Transverse colon (tissue), 4 donors: ENCODE results near the gene NR2F1-AS1. TPM values are rescaled to one million over a fixed set of nuclear protein-coding genes. Genes with fewer than 3 reads are reported as not detected.

Experiments used
- DNase-seq: peaks from one replicate; pipeline ENCODE4 v3.0.0-alpha.2; 2019
- H3K27ac ChIP-seq, 4 donors: fragments of 200-600 bp; sonication (generic); 2 replicates each; pipeline ENCODE4 v1.5.1; 2016 to 2018; ENCODE audit warnings: inconsistent platforms in 4 of 4
- H3K27me3 ChIP-seq: fragments of 200-600 bp; sonication (generic); 2 replicates; pipeline ENCODE4 v1.5.1; 2017; ENCODE audit warnings: inconsistent platforms
- H3K36me3 ChIP-seq, 4 donors: fragments of 200-600 bp; sonication (generic); 2 replicates each; pipeline ENCODE4 v1.5.1; 2017 to 2019; ENCODE audit warnings: inconsistent platforms in 4 of 4
- H3K4me1 ChIP-seq, 4 donors: fragments of 200-600 bp; sonication (generic); 2 replicates each; pipeline ENCODE4 v1.5.1; 2017 to 2020; ENCODE audit warnings: inconsistent platforms in 4 of 4
- H3K4me3 ChIP-seq, 4 donors: fragments of 200-600 bp; sonication (generic); 1 replicate in 1 of 4; 2 replicates in 3 of 4; pipeline versions ENCODE4 v1.5.1 to v1.6.1; 2017 to 2019; ENCODE audit warnings: inconsistent platforms in 4 of 4
- H3K9me3 ChIP-seq, 2 donors: fragments of 200-600 bp; sonication (generic); 2 replicates each; pipeline ENCODE4 v1.5.1; 2017 to 2019; ENCODE audit warnings: inconsistent platforms in 2 of 2
- CTCF ChIP-seq, 5 experiments: fragments of 200-600 bp in 3 of 5; fragments of 450-650 bp in 2 of 5; sonication (generic) in 3 of 5; IDR thresholded peaks; 1 replicate in 2 of 5; 2 replicates in 3 of 5; pipeline ENCODE4 v1.5.1; 2016 to 2017; ENCODE audit warnings: antibody characterized with exemption in 5 of 5, inconsistent platforms in 3 of 5, mild to moderate bottlenecking in 2 of 5, moderate library complexity in 1 of 5
- EP300 ChIP-seq: sonication (generic); formaldehyde crosslinking; IDR thresholded peaks from one replicate; pipeline ENCODE4 v1.6.1; 2017; ENCODE audit warnings: antibody characterized with exemption, low read depth
- POLR2A ChIP-seq: fragments of 450-650 bp; IDR thresholded peaks from one replicate; pipeline ENCODE4 v1.6.1; 2016; ENCODE audit warnings: antibody characterized with exemption, mild to moderate bottlenecking, moderate library complexity
- POLR2AphosphoS5 ChIP-seq, 3 donors: sonication (generic); formaldehyde crosslinking; IDR thresholded peaks; one replicate each; pipeline ENCODE4 v1.6.1; 2016; ENCODE audit warnings: antibody characterized with exemption in 3 of 3
- WGBS, 2 donors: methylation state at CpG; one replicate each; pipeline ENCODE4 v1.1.5; 2018; ENCODE audit warnings: low coverage in 1 of 2; 5-methylcytosine and 5-hydroxymethylcytosine counted together
- in situ Hi-C, 4 donors: fragments of 200-750 bp; cut with MboI; loops; one replicate each; pipeline versions ENCODE4 v1.15.0 to v1.15.1; 2017; ENCODE audit warnings: low sequenced_read_pairs in 3 of 4, low pct_ligation_motif_present in 1 of 4, low pct_unique_long_range_greater_than_20kb in 1 of 4
- intact Hi-C: fragments of 100-400 bp; cut with DNase I; formaldehyde crosslinking; loops from one replicate; pipeline ENCODE4 v1.15.1; 2023; ENCODE audit warnings: low total_unique reads
- total RNA-seq, 4 donors: library from RNA; depleted of rRNA; stranded (reverse); fragments of >200 nt; gene quantifications; one replicate each; pipeline ENCODE4 v1.1.0, GENCODE V29; 2016

NR2F1-AS1 gene
- total RNA-seq, 4 donors from 2014 or later = 1.2 to 3.7 (median 2.2) TPM

GRCh38 chr5:93601802-93602155 is 20.8 kb upstream of the NR2F1-AS1 start:
- intact Hi-C loops (no loop called here), in situ Hi-C loops (loop anchor here in 2 of 4 donors (25.0 kb wide), 1 partner anchor 186 kb away; no protein-coding TSS in a partner anchor)
- Histone ChIP-seq H3K9me3 (no peaks in the 10 kb centered on the region), H3K27ac (no peak overlapping the region), H3K27me3 (peaks cover 100% of the 10 kb centered on the region), H3K4me1 (peaks cover 0 to 15% (median 6%) of the 10 kb centered on the region in 4 donors), H3K36me3 (no peaks in the 10 kb centered on the region), H3K4me3 (no peak overlapping the region)
- 36 to 41% methylated on average over 9 of the region's 9 CpGs for WGBS, 2 donors
- DNase-seq = no peak
- no peak for TF ChIP-seq POLR2A
- no peak for TF ChIP-seq EP300
- no peak for TF ChIP-seq CTCF (IDR thresholded peaks at IDR 0.05)
- no peak for TF ChIP-seq POLR2AphosphoS5 (IDR thresholded peaks at IDR 0.05)

- in situ Hi-C loops = loop anchor here in 2 of 4 donors (25.0 kb wide), 1 partner anchor 186 kb away; no protein-coding TSS in a partner anchor
Observed at GRCh38 chr5:93601071-93601801, 20.2 kb upstream of the NR2F1-AS1 start.

GRCh38 chr5:93600409-93601070 is 19.5 kb upstream of the NR2F1-AS1 start:
- Histone ChIP-seq H3K9me3 (no peaks in the 10 kb centered on the region), H3K4me3 (no peak overlapping the region), H3K27ac (no peak overlapping the region), H3K36me3 (no peaks in the 10 kb centered on the region), H3K27me3 (peaks cover 100% of the 10 kb centered on the region), H3K4me1 (peaks cover 0 to 21% (median 6%) of the 10 kb centered on the region in 4 donors)
- no peak for TF ChIP-seq POLR2AphosphoS5 (IDR thresholded peaks at IDR 0.05)
- no peak for TF ChIP-seq CTCF (IDR thresholded peaks at IDR 0.05)
- no peak for TF ChIP-seq POLR2A
- TF ChIP-seq EP300 = no peak
- in situ Hi-C loops = loop anchor here in 2 of 4 donors (25.0 kb wide), 1 partner anchor 187 kb away; no protein-coding TSS in a partner anchor
- intact Hi-C loops = no loop called here
- 22 to 24% methylated on average over 8 of the region's 8 CpGs for WGBS, 2 donors
- DNase-seq = no peak

More at GRCh38 chr5:93601071-93601801, 20.2 kb upstream of the NR2F1-AS1 start:
- TF ChIP-seq POLR2AphosphoS5 (IDR thresholded peaks at IDR 0.05) = no peak
- TF ChIP-seq EP300 = no peak
- TF ChIP-seq CTCF (IDR thresholded peaks at IDR 0.05) = no peak
- no peak for TF ChIP-seq POLR2A
- Histone ChIP-seq H3K4me3 (no peak overlapping the region), H3K36me3 (no peaks in the 10 kb centered on the region), H3K4me1 (peaks cover 0 to 20% (median 6%) of the 10 kb centered on the region in 4 donors), H3K9me3 (no peaks in the 10 kb centered on the region), H3K27me3 (peaks cover 100% of the 10 kb centered on the region), H3K27ac (no peak overlapping the region)
- DNase-seq = no peak
- intact Hi-C loops = no loop called here
- 35 to 41% methylated on average over 2 to 3 of the region's 3 CpGs for WGBS, 2 donors

- Histone ChIP-seq H3K36me3 (no peaks in the 10 kb centered on the region), H3K4me1 (peaks cover 0 to 21% (median 6%) of the 10 kb centered on the region in 4 donors), H3K9me3 (no peaks in the 10 kb centered on the region), H3K4me3 (no peak overlapping the region), H3K27me3 (peaks cover 100% of the 10 kb centered on the region), H3K27ac (no peak overlapping the region)
- 22 to 31% methylated on average over 15 to 17 of the region's 17 CpGs for WGBS, 2 donors
- TF ChIP-seq CTCF (IDR thresholded peaks at IDR 0.05) (no peak), EP300 (no peak)
- intact Hi-C loops (no loop called here), in situ Hi-C loops (loop anchor here in 3 of 4 donors (25.0 kb wide), 2 partner anchors 188 to 313 kb away; no protein-coding TSS in a partner anchor)
- DNase-seq = no peak
Observed at GRCh38 chr5:93599399-93600120, 18.5 kb upstream of the NR2F1-AS1 start.
